ENCODE results near the gene TRIM49C. TPM values are rescaled to one million over a fixed set of nuclear protein-coding genes. Genes with fewer than 3 reads are reported as not detected.
"Not testable (repeated sequence)": the region's sequence is repeated elsewhere in the genome, so short reads cannot be mapped to it uniquely, and the experiment has no call there.

TRIM49C gene
- total RNA-seq: not detected

DNA sequence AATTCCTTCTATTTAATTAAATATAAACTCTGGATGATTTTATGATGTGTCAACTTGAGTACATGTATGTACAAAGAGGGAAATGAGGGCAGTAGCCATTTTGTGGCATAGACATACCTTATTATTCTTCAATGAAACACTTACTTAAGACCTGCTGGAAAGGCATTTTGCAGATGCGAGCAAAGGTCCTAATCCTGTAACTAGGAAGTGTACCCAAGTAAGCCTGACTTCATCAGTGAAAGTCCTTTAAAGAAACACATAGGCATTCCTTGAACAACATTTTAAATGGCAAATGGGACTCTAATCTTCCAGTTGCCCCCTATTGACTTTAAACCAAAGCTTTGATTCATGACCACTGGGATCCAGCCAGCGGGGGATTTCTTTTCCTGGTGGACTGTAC, at the start of gene TRIM49C:
TSS of gene TRIM49C (plus strand) at position 301 of the 400 bp plus-strand sequence. CDS start 4,106 bp downstream, outside the sequence.
- H3K4me3 Mint-ChIP-seq; H3K27ac Mint-ChIP-seq; DNase-seq; H3K4me1 Mint-ChIP-seq; H3K36me3 Mint-ChIP-seq; ATAC-seq; H3K27me3 Mint-ChIP-seq; H3K9me3 Mint-ChIP-seq (ENCODE audit: low read depth); CTCF ChIA-PET: not testable (repeated sequence)

- H3K4me3 Mint-ChIP-seq; DNase-seq; H3K27ac Mint-ChIP-seq; CTCF ChIA-PET; H3K36me3 Mint-ChIP-seq; ATAC-seq; H3K9me3 Mint-ChIP-seq (ENCODE audit: low read depth); H3K27me3 Mint-ChIP-seq; H3K4me1 Mint-ChIP-seq: not testable (repeated sequence)
Observed at GRCh38 chr11:90024184-90024583, 6.7 kb upstream of the TRIM49C start.

DNA sequence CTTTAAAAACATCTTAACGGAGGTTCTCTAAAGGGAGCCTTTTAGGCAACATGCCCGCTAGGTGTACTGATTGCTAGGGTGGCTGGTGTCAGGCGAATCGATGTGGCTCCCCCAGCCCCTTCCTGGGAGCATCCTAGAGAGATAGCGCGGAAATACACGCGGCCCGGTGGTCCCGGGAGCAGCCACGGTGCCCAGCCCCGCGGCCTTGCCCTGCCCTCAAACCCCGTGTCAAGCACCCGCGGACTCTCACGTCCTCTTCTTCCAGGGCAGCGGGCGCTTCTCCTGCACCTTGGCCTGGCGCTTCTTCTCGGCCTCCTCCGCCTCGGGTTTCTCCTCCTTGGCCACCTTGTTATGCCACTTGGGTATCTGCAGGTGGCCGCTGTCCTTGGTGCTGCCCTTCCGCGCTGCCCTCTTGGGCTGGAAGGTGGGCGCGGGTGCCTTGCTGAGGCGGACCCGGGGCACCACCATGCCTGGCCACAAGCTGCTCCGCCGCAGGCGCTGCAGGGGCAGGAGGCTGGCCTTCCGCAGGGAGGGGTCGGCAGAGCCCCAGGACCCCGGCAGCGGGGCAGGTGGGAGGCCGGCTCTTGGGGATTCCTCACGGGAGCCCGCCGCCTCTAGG, 20.8 kb downstream of the TRIM49C start:
- H3K4me1 Mint-ChIP-seq; H3K4me3 Mint-ChIP-seq; DNase-seq; CTCF ChIA-PET; H3K27me3 Mint-ChIP-seq; ATAC-seq; H3K27ac Mint-ChIP-seq; H3K9me3 Mint-ChIP-seq (ENCODE audit: low read depth); H3K36me3 Mint-ChIP-seq: not testable (repeated sequence)

GRCh38 chr11:90052311-90052710, 21.4 kb downstream of the TRIM49C start:
- H3K9me3 Mint-ChIP-seq (ENCODE audit: low read depth); H3K27me3 Mint-ChIP-seq; H3K36me3 Mint-ChIP-seq; H3K4me3 Mint-ChIP-seq; DNase-seq; H3K27ac Mint-ChIP-seq; CTCF ChIA-PET; ATAC-seq; H3K4me1 Mint-ChIP-seq: not testable (repeated sequence)

- H3K27ac Mint-ChIP-seq; H3K9me3 Mint-ChIP-seq (ENCODE audit: low read depth); H3K27me3 Mint-ChIP-seq; H3K4me1 Mint-ChIP-seq; CTCF ChIA-PET; ATAC-seq; H3K4me3 Mint-ChIP-seq; H3K36me3 Mint-ChIP-seq; DNase-seq: not testable (repeated sequence)
Observed at GRCh38 chr11:90053545-90053944, 22.6 kb downstream of the TRIM49C start.

GRCh38 chr11:90085650-90086049, 54.7 kb downstream of the TRIM49C start, which contains the start of gene UBTFL1:
Gene UBTFL1, plus strand, starts transcription at chr11:90085950. Its CDS starts 0 bp downstream, at chr11:90085950.
- H3K9me3 Mint-ChIP-seq (ENCODE audit: low read depth); DNase-seq; H3K27ac Mint-ChIP-seq; H3K4me1 Mint-ChIP-seq; H3K36me3 Mint-ChIP-seq; H3K27me3 Mint-ChIP-seq; CTCF ChIA-PET; ATAC-seq; H3K4me3 Mint-ChIP-seq: not testable (repeated sequence)

- H3K36me3 Mint-ChIP-seq; H3K4me1 Mint-ChIP-seq; DNase-seq; H3K27me3 Mint-ChIP-seq; H3K27ac Mint-ChIP-seq; CTCF ChIA-PET; ATAC-seq; H3K9me3 Mint-ChIP-seq (ENCODE audit: low read depth); H3K4me3 Mint-ChIP-seq: not testable (repeated sequence)
Observed at GRCh38 chr11:90088731-90089130, 57.8 kb downstream of the TRIM49C start.

Other genes starting within 250 kb of the TRIM49C start
- gene TRIM49, start 222.5 kb upstream of the TRIM49C start, total RNA-seq: not detected
- not detected for gene TRIM64B, start 152.6 kb upstream of the TRIM49C start, total RNA-seq
- gene TRIM49D1, start 108.9 kb upstream of the TRIM49C start, total RNA-seq: not detected
- not detected for gene TRIM49D2, start 107.0 kb upstream of the TRIM49C start, total RNA-seq
- not detected for gene TRIM64, start 65.1 kb upstream of the TRIM49C start, total RNA-seq
- gene UBTFL1, start 54.8 kb downstream of the TRIM49C start, total RNA-seq: not detected
- gene NAALAD2, start 103.6 kb downstream of the TRIM49C start, total RNA-seq: not detected
- gene CHORDC1, start 191.9 kb downstream of the TRIM49C start, total RNA-seq: 10 to 100 TPM; 66.4 to 90.6 TPM

All from activated CD8-positive, alpha-beta memory T cell treated with anti-CD3 and anti-CD28 coated beads, Interleukin-2, amount 10 ng/mL, durations not matched to agents 7 days and 5 days (primary cell).